ENCODE data around the gene RUNX2.

The RUNX2 gene

GRCh38 chr6:45522486-45522885 lies 194.4 kb downstream of the RUNX2 start:
- Histone ChIP-seq H3K27ac (no peak overlapping the region), H3K36me3 (replicated peaks) (no peaks in the 10 kb centered on the region), H3K27me3 (replicated peaks) (no peaks in the 10 kb centered on the region), H3K4me3 (ENCODE audit: low read depth, low read length) (no peak overlapping the region)
- in situ Hi-C loops (cut with HindIII; ENCODE audit: low pct_ligation_motif_present, low sequenced_read_pairs), result no loop called here
- DNase-seq, result no peak
- no peak for TF ChIP-seq CTCF (IDR thresholded peaks at IDR 0.05; ENCODE audit: low read depth, low read length, missing control alignments)

DNA sequence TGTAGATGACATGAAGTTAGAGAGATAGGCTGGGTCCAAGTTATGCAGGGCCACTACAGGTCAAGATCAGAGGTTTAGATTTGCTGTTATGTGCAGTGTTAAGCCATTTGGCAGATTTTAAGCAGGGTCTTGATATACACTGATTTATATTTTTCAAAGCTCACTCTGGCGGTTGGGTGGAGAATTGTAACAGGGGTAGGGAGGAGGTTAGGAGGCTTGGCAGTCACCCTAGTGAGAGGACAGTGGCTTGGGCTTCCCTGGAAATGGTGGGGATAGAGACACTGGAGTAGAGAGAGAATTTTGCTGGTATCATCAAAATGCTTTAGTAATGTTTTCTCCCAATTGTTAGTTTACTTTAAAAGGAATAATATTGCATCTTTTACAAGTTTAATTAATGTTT lies 199.1 kb downstream of the RUNX2 start:
- in situ Hi-C loops (cut with HindIII; ENCODE audit: low pct_ligation_motif_present, low sequenced_read_pairs), result no loop called here
- Histone ChIP-seq H3K27me3 (replicated peaks) (no peaks in the 10 kb centered on the region), H3K36me3 (replicated peaks) (no peaks in the 10 kb centered on the region), H3K27ac (no peak overlapping the region), H3K4me3 (ENCODE audit: low read depth, low read length) (no peak overlapping the region)
- DNase-seq, result no peak
- TF ChIP-seq CTCF (IDR thresholded peaks at IDR 0.05; ENCODE audit: low read depth, low read length, missing control alignments), result no peak

- Histone ChIP-seq H3K36me3 (replicated peaks) (no peaks in the 10 kb centered on the region), H3K27ac (peak overlapping the region; percentile 22), H3K4me3 (ENCODE audit: low read depth, low read length) (no peak overlapping the region), H3K27me3 (replicated peaks) (no peaks in the 10 kb centered on the region)
- TF ChIP-seq CTCF (IDR thresholded peaks at IDR 0.05; ENCODE audit: low read depth, low read length, missing control alignments), result no peak
- in situ Hi-C loops (cut with HindIII; ENCODE audit: low pct_ligation_motif_present, low sequenced_read_pairs), result no loop called here
- DNase-seq, result no peak
Observed at GRCh38 chr6:45531999-45532595, 204.0 kb downstream of the RUNX2 start.

DNA sequence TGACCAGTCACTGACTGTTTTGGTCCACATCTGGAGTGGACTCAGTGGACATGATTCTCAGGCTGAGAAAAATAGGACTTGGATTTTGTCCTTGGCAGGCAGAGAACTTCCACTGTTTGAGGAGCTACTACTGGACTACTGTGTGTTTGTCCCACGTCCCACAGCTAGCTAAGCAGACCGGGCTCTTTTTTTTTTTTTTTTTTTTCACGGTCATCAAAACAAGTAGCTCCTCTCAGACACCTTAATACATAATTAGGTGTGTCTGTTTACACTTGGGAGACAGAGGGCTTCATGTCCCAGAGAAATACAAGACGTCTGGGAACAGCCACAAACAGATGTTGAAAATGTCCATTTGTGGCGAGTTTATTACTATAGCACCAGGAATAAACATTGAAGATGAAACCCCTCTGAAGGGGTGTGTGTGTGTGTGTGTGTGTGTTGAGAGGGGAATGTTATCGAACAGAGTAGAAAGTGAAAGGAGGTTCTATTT lies 204.6 kb downstream of the RUNX2 start:
- peak; percentile 42 for DNase-seq
- Histone ChIP-seq H3K27me3 (replicated peaks) (no peaks in the 10 kb centered on the region), H3K27ac (peak overlapping the region; percentile 22), H3K4me3 (ENCODE audit: low read depth, low read length) (no peak overlapping the region), H3K36me3 (replicated peaks) (no peaks in the 10 kb centered on the region)
- in situ Hi-C loops (cut with HindIII; ENCODE audit: low pct_ligation_motif_present, low sequenced_read_pairs), result no loop called here
- no peak for TF ChIP-seq CTCF (IDR thresholded peaks at IDR 0.05; ENCODE audit: low read depth, low read length, missing control alignments)

DNA sequence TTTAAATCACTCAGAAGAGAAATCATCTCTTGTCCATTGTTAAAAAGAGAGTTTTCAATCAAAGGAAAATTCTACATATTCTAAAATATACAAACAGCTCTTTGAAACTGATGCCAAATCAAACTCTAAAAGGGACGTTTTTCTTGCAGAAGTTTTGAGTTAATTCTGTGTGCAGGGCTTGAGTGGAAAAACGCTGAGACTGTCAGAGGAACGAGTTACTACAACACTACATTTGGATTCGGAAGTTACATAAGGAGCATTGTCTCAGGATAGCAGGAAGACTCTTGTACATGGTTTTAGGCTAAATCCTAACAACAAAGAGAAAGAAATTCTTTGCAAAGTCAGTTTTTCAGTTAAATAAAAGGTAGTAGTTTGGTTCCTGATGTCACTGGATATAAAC lies 205.3 kb downstream of the RUNX2 start:
- Histone ChIP-seq H3K27ac (peak overlapping the region; percentile 22), H3K27me3 (replicated peaks) (no peaks in the 10 kb centered on the region), H3K4me3 (ENCODE audit: low read depth, low read length) (no peak overlapping the region)

More for the DNA sequence above, 205.3 kb downstream of the RUNX2 start:
- no peaks in the 10 kb centered on the region for H3K36me3 ChIP-seq (replicated peaks)
- no peak for DNase-seq
- in situ Hi-C loops (cut with HindIII; ENCODE audit: low pct_ligation_motif_present, low sequenced_read_pairs), result no loop called here
- no peak for TF ChIP-seq CTCF (IDR thresholded peaks at IDR 0.05; ENCODE audit: low read depth, low read length, missing control alignments)
